GM12872 (cell line): ENCODE measurements around the gene CADPS.

Experiments used
- TF ChIP-seq, protein P1 (sequence below): IDR thresholded peaks from 3 replicates; pipeline ENCODE4 v1.5.1; 2011; ENCODE audit warnings: low read depth, mild to moderate bottlenecking, low read length, moderate library complexity; ENCODE audit not compliant: insufficient read depth

Gene CADPS

DNA sequence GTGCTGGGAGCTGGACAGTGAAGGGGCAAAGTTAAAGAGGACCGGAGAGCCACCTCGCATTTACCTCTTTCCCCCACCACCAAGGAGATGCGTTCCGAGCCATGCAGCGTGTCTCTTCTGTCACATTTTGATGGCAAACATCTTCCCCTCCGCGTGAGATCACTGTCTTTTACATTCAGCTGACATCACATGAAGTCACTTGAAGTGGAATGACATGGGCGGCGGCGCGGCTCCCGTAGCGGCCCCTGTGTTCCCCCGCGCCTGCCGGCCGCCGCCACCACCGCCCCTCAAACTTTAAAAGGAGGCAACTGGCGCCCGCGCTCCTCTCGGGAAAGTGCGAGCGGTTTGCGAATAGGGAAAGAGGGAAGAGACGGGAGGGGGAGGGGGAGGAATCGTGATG lies 502.0 kb downstream of the CADPS start, which contains the start of gene FEZF2:
Gene FEZF2, minus strand, starts transcription at position 336 of the 400 bp plus-strand sequence. CDS start 682 bp downstream, outside the sequence.
- TF ChIP-seq, protein P1, sequence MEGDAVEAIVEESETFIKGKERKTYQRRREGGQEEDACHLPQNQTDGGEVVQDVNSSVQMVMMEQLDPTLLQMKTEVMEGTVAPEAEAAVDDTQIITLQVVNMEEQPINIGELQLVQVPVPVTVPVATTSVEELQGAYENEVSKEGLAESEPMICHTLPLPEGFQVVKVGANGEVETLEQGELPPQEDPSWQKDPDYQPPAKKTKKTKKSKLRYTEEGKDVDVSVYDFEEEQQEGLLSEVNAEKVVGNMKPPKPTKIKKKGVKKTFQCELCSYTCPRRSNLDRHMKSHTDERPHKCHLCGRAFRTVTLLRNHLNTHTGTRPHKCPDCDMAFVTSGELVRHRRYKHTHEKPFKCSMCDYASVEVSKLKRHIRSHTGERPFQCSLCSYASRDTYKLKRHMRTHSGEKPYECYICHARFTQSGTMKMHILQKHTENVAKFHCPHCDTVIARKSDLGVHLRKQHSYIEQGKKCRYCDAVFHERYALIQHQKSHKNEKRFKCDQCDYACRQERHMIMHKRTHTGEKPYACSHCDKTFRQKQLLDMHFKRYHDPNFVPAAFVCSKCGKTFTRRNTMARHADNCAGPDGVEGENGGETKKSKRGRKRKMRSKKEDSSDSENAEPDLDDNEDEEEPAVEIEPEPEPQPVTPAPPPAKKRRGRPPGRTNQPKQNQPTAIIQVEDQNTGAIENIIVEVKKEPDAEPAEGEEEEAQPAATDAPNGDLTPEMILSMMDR, result no peak

DNA sequence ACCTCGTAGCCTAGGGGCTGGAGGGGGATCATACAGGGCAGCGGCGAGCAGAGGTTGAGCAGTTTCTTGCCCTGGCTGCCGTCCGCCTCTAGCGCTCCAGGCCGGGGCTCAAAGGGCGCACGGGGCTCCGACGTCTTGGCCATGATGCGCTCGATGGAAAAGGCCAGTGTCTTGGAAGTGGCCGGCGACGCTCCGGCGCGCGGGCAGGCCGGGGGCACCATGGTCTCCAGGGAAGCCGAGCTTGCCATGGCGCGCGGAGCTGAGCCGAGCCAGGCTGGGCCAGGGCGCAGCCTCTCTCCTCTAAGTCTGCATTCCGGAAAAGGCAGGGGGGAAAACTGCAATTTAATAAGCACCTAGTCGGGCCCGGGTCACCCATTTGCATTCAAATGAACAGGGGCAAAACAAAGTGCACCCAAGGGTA lies 502.6 kb downstream of the CADPS start:
- TF ChIP-seq, protein P1, result no peak

DNA sequence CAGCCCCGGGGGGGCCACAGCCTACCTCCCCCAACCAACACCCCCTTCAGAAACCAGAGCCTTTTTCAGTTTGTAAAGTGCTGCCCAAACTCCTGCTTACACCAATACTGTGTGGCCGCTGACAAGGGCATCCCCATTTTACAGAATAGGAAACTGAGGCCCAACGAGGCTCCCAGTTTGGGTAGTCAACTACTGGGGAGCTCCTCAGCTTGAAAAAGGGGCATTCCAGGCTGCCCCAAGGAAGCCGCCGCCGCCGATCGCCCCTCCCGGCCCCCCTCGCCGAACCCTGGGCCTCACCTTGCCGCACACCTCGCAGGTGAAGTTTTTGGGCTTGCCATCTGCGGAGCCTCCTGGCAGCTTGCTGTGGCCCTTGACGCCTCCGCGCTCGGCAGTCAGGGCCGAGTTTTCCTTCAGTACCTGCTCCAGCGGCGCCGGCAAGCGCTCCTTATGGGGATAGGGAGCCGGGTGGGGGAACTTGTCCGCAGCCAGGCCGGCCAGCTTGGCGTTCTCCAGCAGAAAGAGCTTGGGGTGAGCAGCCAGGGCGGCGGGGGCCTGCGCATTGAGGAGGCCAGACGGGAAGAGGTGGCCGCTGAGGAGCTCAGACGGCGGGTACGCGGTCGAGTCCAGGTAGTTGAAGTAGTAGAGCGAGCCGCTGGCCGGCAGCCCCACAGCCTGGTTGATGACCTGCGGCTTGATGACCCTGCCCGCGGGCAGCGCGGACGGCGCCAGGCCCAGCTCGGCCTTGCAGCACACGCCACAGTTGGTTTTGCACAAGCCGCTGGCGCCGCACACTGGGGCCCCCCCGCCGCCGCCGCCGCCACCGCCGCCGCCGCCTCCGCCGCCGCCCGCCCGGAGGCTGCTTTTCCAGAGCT lies 503.3 kb downstream of the CADPS start:
- TF ChIP-seq, protein P1, result no peak

DNA sequence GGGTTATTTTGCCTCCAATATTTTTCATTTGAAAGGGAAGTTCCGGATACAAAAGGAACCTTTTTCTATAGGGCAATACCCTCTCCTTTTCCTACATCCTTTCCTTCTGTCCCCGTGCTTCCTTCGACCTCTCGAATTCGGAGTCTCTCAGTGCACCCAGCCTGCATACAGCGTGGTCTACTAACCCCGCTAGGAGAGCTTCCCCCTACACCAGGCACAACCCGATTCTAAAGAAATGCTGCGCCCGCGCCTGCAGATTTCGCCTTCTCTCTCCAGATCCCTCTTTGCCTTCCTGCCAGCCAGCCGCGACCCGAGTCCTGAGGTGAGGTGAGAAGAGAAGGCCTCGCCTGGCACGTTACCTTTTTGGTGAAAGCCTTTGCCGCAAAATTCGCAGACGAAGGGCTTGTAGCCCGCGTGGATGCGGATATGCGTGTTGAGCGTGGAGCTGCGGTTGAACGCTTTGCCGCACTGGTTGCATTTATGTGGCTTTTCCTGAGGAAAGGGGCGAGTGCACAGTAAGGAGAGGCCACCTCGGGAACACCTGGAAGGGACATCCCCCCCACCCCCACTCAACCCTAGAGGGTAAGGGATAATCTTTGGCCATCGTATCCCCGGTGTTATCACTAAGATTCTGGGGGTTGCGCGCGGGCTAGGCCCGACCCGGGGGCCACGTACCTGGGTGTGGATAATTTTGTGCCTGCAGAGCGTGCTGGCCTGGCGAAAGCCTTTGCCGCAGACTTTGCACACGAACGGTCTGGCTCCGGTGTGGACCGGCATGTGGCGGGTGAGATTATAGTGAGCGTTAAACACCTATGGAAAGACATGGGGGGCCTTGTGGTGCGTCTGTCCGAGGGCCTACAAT lies 504.1 kb downstream of the CADPS start:
- TF ChIP-seq, protein P1, result no peak

DNA sequence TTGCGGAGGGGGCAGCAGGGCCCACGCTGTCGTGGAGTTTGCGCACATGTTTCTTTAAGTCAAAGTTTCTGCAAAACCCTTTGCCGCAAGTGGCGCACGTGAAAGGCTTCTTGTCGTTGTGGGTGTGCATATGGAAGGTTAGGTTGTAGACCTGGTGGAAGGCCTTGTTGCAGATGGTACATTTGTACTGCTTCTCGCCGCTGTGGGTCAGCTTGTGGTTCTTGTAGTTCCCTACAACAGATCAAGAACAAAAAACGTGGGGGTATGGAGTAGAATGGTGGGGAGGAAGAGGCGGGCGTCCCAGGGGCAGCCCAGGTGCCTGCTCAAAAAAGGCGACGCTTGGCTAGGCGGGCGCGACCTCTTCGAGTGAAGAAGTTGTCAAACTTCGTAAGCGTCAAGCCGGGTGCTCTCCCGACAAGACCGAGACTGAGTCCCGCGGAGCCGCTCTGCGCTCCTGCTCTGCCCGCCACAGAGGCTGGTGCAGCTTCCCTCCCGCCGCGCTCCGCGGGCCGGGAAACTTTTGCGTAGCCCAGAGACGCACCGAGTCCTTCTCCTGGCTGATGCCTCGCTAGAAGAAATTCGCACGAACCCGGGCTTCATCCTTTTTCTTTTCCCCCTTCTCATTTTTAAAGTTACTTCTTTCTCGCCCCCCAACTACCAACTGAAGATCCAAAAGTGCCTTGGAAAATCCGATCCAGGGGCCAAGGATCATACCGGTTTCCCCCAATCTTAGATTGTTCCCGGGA lies 504.9 kb downstream of the CADPS start:
- TF ChIP-seq, protein P1, result no peak

DNA sequence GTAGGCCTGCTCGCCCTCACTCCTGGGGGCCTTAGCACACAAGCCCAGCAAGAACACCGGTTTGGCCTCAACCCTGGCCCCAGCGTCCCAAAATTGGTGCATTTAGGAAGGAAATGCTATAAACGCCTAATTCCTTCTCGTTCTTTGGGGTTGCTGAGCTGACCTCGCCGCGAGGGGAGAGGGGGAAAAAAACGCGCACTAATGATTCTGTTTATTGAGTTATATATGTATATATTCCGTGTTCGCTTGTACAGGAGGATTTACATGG lies 505.8 kb downstream of the CADPS start:
- TF ChIP-seq, protein P1, result no peak

DNA sequence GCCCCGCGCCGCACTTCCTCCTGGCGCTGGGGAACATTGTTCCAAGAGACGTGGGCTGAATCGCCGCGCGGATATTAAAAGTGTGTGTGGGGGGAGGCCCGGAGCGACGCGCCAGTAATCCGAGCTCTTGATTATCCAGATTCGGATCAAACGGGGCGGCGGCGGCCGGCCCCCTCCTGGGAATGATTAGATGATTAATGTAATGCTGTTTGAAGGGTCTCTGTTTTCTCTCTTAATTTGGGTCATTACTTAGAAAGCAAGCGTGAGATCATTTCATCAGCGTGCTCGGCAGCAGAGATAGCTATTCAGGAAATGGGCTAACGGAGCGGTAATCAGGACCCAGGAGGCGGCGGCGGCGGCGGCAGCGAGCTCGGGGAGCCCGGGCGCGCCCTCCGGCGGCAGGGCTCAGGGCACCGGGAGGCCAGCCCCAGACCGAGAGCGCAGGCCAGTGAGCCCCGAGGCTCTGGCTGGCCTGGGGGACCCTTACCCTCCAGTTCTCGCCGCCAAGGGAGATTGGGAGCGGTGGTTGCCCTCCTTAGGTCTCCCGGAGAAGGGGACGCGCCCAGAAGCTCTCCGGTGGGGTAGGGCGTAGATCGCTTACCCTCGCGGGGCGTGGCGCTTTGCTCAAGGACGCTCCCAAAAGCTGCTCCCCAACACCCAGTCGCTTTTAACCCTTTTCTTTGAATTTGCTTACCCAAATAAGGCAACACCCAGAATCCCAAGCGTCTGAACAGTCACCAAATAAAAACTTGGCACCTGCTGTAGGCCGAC lies 506.3 kb downstream of the CADPS start:
- TF ChIP-seq, protein P1, result no peak
